Measurements from ENCODE around the gene RGCC. TPM values are rescaled to one million over a fixed set of nuclear protein-coding genes. Genes with fewer than 3 reads are reported as not detected.

RGCC gene
- total RNA-seq, 1 donor from 2014 or later = 9.7 TPM

DNA sequence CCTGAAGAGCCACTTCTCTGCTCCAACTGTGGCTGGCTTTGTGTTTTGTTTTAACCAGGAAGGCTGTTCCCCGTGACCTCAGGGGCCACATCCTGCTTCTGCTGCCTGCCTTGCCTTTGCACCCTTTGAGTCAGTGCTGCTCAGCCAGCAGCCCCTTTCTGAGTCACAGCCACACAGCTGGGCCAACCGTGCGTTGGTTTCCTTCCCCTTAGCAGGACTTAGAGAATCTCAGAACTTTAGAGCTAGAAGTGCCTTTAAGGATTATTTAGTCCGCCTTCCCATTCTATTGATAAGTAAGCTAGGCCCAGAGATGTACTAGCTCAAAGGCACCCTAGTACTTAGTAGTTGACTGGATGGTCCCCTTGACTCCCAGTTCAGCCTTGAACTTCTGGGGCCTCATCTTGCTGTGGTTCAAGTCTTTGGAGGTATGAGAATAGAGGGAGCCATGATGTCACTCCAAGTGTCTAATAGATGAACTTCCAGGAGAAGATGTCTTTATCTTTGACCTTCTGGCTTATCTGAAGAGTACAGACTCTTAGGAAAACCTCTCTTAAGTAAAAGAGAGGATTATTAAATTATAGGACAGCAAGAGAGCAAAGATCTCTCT is 8.0 kb downstream of the RGCC start:
- H3K4me3 ChIP-seq (ENCODE audit: low read depth, low read length) = no peak overlapping the region
- DNase-seq (ENCODE audit: low read depth) = peak; percentile 31
- TF ChIP-seq, protein P1, sequence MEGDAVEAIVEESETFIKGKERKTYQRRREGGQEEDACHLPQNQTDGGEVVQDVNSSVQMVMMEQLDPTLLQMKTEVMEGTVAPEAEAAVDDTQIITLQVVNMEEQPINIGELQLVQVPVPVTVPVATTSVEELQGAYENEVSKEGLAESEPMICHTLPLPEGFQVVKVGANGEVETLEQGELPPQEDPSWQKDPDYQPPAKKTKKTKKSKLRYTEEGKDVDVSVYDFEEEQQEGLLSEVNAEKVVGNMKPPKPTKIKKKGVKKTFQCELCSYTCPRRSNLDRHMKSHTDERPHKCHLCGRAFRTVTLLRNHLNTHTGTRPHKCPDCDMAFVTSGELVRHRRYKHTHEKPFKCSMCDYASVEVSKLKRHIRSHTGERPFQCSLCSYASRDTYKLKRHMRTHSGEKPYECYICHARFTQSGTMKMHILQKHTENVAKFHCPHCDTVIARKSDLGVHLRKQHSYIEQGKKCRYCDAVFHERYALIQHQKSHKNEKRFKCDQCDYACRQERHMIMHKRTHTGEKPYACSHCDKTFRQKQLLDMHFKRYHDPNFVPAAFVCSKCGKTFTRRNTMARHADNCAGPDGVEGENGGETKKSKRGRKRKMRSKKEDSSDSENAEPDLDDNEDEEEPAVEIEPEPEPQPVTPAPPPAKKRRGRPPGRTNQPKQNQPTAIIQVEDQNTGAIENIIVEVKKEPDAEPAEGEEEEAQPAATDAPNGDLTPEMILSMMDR (conservative IDR thresholded peaks at IDR 0.05; ENCODE audit: low read depth, low read length) = no peak

- TF ChIP-seq, protein P1 (conservative IDR thresholded peaks at IDR 0.05; ENCODE audit: low read depth, low read length) = no peak
- no peak overlapping the region for H3K4me3 ChIP-seq (ENCODE audit: low read depth, low read length)
- DNase-seq (ENCODE audit: low read depth) = no peak
Measured at GRCh38 chr13:41465898-41466320, 8.6 kb downstream of the RGCC start.

DNA sequence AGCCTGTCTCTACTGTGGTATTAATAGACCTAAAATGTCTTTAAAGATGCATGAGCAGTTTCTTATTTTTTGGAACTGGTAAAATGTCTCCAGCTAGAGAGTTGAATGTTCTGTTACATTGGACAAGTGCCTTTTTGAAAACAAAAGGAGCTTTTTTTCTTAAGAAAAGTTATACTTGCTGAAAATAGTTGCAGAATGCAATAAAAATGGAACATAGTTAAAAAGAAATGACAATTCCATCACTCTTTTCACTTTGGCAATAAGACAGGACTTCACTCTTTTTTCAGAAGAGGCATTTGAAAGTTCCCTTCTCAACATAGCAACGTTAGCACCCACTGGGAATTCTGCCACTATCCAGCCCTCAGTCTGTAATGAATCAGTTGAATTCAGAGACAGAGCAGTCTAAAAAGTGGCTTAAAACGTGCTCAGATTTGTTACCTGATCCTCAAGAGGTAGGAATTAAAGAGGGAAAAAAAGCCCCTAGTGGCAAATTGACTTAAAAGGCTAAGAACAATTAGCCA is 10.1 kb downstream of the RGCC start:
- H3K4me3 ChIP-seq (ENCODE audit: low read depth, low read length) = no peak overlapping the region
- DNase-seq (ENCODE audit: low read depth) = no peak
- TF ChIP-seq, protein P1 (conservative IDR thresholded peaks at IDR 0.05; ENCODE audit: low read depth, low read length) = no peak

DNA sequence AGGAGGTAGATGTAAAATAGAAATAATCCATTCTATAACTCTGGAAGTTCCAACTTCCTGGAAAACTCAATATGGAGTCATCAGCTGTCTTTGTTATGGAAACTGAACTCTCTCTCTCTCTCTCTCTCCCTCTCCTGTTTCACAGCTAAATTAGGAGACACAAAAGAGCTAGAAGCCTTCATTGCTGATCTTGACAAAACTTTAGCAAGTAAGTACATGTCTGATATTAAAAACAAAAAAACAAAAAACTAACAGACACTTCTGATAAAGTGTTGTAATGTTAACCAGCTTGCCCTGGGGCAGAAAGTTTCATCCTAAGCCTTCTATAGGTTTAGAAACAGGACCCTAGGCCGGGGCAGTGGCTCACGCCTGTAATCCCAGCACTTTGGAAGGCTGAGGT is 11.3 kb downstream of the RGCC start:
- DNase-seq (ENCODE audit: low read depth) = no peak
- TF ChIP-seq, protein P1 (conservative IDR thresholded peaks at IDR 0.05; ENCODE audit: low read depth, low read length) = no peak
- H3K4me3 ChIP-seq (ENCODE audit: low read depth, low read length) = no peak overlapping the region

- DNase-seq (ENCODE audit: low read depth) = no peak
- no peak overlapping the region for H3K4me3 ChIP-seq (ENCODE audit: low read depth, low read length)
- TF ChIP-seq, protein P1 (conservative IDR thresholded peaks at IDR 0.05; ENCODE audit: low read depth, low read length) = no peak
Measured at GRCh38 chr13:41470196-41470595, 12.8 kb downstream of the RGCC start.

- no peak overlapping the region for H3K4me3 ChIP-seq (ENCODE audit: low read depth, low read length)
- TF ChIP-seq, protein P1 (conservative IDR thresholded peaks at IDR 0.05; ENCODE audit: low read depth, low read length) = no peak
- DNase-seq (ENCODE audit: low read depth) = no peak
Measured at GRCh38 chr13:41471785-41472184, 14.4 kb downstream of the RGCC start.

- DNase-seq (ENCODE audit: low read depth) = no peak
- H3K4me3 ChIP-seq (ENCODE audit: low read depth, low read length) = no peak overlapping the region
- TF ChIP-seq, protein P1 (conservative IDR thresholded peaks at IDR 0.05; ENCODE audit: low read depth, low read length) = no peak
Measured at GRCh38 chr13:41487222-41487621, 29.9 kb downstream of the RGCC start.
